HEK293 (cell line): ENCODE measurements around the gene OBSCN.

Experiments used
- CTCF ChIA-PET: fragments of 350-600 bp; formaldehyde crosslinking; extraction: SDS; loops from one replicate; lab custom pipeline; 2021; ENCODE audit warnings: antibody characterized with exemption; lab: Yijun Ruan, JAX
- POLR2A ChIA-PET: fragments of 300-600 bp; formaldehyde crosslinking; extraction: SDS; loops from one replicate; lab custom pipeline; 2020; ENCODE audit warnings: antibody characterized with exemption, inconsistent platforms; lab: Yijun Ruan, JAX
- H3K27ac ChIP-seq: fragments of 200-500 bp; sonication (Bioruptor generic); 2 replicates; pipeline ENCODE4 v1.5.1; 2014; ENCODE audit warnings: low read depth, low read length, control low read depth, inconsistent platforms; ENCODE audit errors: extremely low read depth
- H3K36me3 ChIP-seq, 2 experiments: fragments of 200-500 bp in 1 of 2; sonication (Bioruptor generic) in 1 of 2; 1 replicate in 1 of 2; 2 replicates in 1 of 2; pipeline ENCODE4 v1.5.1; 2014 to 2017; ENCODE audit warnings: inconsistent platforms in 2 of 2, low read length in 2 of 2; ENCODE audit not compliant: control insufficient read depth in 2 of 2, insufficient read depth in 1 of 2
- H3K4me1 ChIP-seq: fragments of 200-500 bp; sonication (Bioruptor generic); 2 replicates; pipeline ENCODE4 v1.5.1; 2014; ENCODE audit warnings: mild to moderate bottlenecking, low read length, inconsistent platforms; ENCODE audit not compliant: control insufficient read depth, insufficient read depth
- H3K4me3 ChIP-seq: 2 replicates; pipeline ENCODE4 v1.5.1; 2011; ENCODE audit warnings: low read depth, mild to moderate bottlenecking, control low read depth, low read length, moderate library complexity
- H3K9me3 ChIP-seq: fragments of 200-500 bp; sonication (Bioruptor generic); 2 replicates; pipeline ENCODE4 v1.5.1; 2014; ENCODE audit warnings: low read depth, low read length, inconsistent platforms; ENCODE audit not compliant: control insufficient read depth, insufficient read depth
- MEIS1 ChIP-seq: sonication (generic); formaldehyde crosslinking; IDR thresholded peaks from 2 replicates; pipeline ENCODE4 v1.8.1; 2022; ENCODE audit warnings: missing genetic modification reagents, mild to moderate bottlenecking, borderline replicate concordance
- PATZ1 ChIP-seq: fragments of 450-650 bp; formaldehyde crosslinking; IDR thresholded peaks from 2 replicates; pipeline ENCODE4 v1.5.1; 2016; ENCODE audit warnings: missing biosample characterization, missing genetic modification characterization
- PRDM2 ChIP-seq: fragments of 450-650 bp; formaldehyde crosslinking; IDR thresholded peaks from 2 replicates; pipeline ENCODE4 v1.5.1; 2016; ENCODE audit warnings: missing biosample characterization, missing genetic modification characterization, borderline replicate concordance
- PRDM4 ChIP-seq: fragments of 450-650 bp; formaldehyde crosslinking; IDR thresholded peaks from 2 replicates; pipeline ENCODE4 v1.5.1; 2017; ENCODE audit warnings: missing biosample characterization, missing genetic modification characterization
- WT1 ChIP-seq: fragments of 450-650 bp; formaldehyde crosslinking; IDR thresholded peaks from 2 replicates; pipeline ENCODE4 v1.5.1; 2016; ENCODE audit warnings: missing biosample characterization, missing genetic modification characterization
- ZBTB1 ChIP-seq: fragments of 450-650 bp; formaldehyde crosslinking; IDR thresholded peaks from 2 replicates; pipeline ENCODE4 v1.5.1; 2016; ENCODE audit warnings: missing biosample characterization, missing genetic modification characterization
- ZBTB17 ChIP-seq: fragments of 450-650 bp; formaldehyde crosslinking; IDR thresholded peaks from 2 replicates; pipeline ENCODE4 v1.5.1; 2016; ENCODE audit warnings: missing biosample characterization, missing genetic modification characterization
- ZIC2 ChIP-seq: fragments of 450-650 bp; formaldehyde crosslinking; IDR thresholded peaks from 2 replicates; pipeline ENCODE4 v1.5.1; 2016; ENCODE audit warnings: missing biosample characterization, missing genetic modification characterization
- ZNF132 ChIP-seq: fragments of 450-650 bp; formaldehyde crosslinking; IDR thresholded peaks from 2 replicates; pipeline ENCODE4 v1.5.1; 2017; ENCODE audit warnings: missing biosample characterization, missing genetic modification characterization, borderline replicate concordance
- ZNF148 ChIP-seq: fragments of 450-650 bp; formaldehyde crosslinking; IDR thresholded peaks from 2 replicates; pipeline ENCODE4 v1.5.0; 2017; ENCODE audit warnings: missing biosample characterization, missing genetic modification characterization, borderline replicate concordance
- ZNF169 ChIP-seq: fragments of 450-650 bp; formaldehyde crosslinking; IDR thresholded peaks from 2 replicates; pipeline ENCODE4 v1.5.1; 2016; ENCODE audit warnings: missing biosample characterization, missing genetic modification characterization
- ZNF292 ChIP-seq: fragments of 450-650 bp; formaldehyde crosslinking; IDR thresholded peaks from 2 replicates; pipeline ENCODE4 v1.5.1; 2016; ENCODE audit warnings: low read depth, missing biosample characterization, missing genetic modification characterization, borderline replicate concordance
- ZNF394 ChIP-seq: fragments of 450-650 bp; formaldehyde crosslinking; IDR thresholded peaks from 2 replicates; pipeline ENCODE4 v1.5.1; 2016; ENCODE audit warnings: missing biosample characterization, missing genetic modification characterization, mild to moderate bottlenecking, moderate library complexity, borderline replicate concordance
- ZNF404 ChIP-seq: fragments of 450-650 bp; formaldehyde crosslinking; IDR thresholded peaks from 2 replicates; pipeline ENCODE4 v1.5.1; 2017; ENCODE audit warnings: missing biosample characterization, missing genetic modification characterization
- ZNF544 ChIP-seq: fragments of 450-650 bp; formaldehyde crosslinking; IDR thresholded peaks from 2 replicates; pipeline ENCODE4 v1.5.0; 2017; ENCODE audit warnings: missing biosample characterization, missing genetic modification characterization
- ZNF76 ChIP-seq: fragments of 450-650 bp; formaldehyde crosslinking; IDR thresholded peaks from 2 replicates; pipeline ENCODE4; 2016; ENCODE audit warnings: low read depth, missing biosample characterization, missing genetic modification characterization, borderline replicate concordance
- ZNF830 ChIP-seq: fragments of 450-650 bp; IDR thresholded peaks from 2 replicates; pipeline ENCODE4 v1.5.0; 2018; ENCODE audit warnings: missing biosample characterization, missing genetic modification characterization, low read depth, mild to moderate bottlenecking, moderate library complexity
- ZSCAN23 ChIP-seq: fragments of 450-650 bp; formaldehyde crosslinking; IDR thresholded peaks from 2 replicates; pipeline ENCODE4 v1.5.1; 2016; ENCODE audit warnings: missing biosample characterization, missing genetic modification characterization

OBSCN gene

GRCh38 chr1:228404107-228404720, 196.4 kb downstream of the OBSCN start:
- Histone ChIP-seq H3K27ac (no peak overlapping the region), H3K4me3 (no peak overlapping the region), H3K9me3 (no peaks in the 10 kb centered on the region), H3K36me3 (peaks cover 0 to 55% of the 10 kb centered on the region in 2 experiments; a peak in 2 of 3 replicates), H3K4me1 (peaks cover 11% of the 10 kb centered on the region)
- TF ChIP-seq PRDM4 (tag by site-specific recombination): no peak
- TF ChIP-seq ZBTB1 (tag by site-specific recombination): no peak
- TF ChIP-seq ZNF292 (tag by site-specific recombination): no peak
- ChIA-PET POLR2A (interaction anchor here (1.2 to 2.4 kb wide), 2 partner anchors 11 to 21 kb away, joined by 3 to 10 read pairs; a partner anchor contains a TSS), CTCF (interaction anchor here (1.2 to 1.9 kb wide), 2 partner anchors 16 to 24 kb away, joined by 3 to 6 read pairs; no protein-coding TSS in a partner anchor)

GRCh38 chr1:228405200-228405978, 197.5 kb downstream of the OBSCN start:
- Histone ChIP-seq H3K4me1 (peaks cover 11% of the 10 kb centered on the region), H3K36me3 (peaks cover 0 to 47% of the 10 kb centered on the region in 2 experiments; a peak in 1 of 3 replicates), H3K4me3 (peak overlapping the region; percentile 59), H3K9me3 (no peaks in the 10 kb centered on the region), H3K27ac (no peak overlapping the region; the same call in 1 of the 2 replicates)
- ChIA-PET POLR2A (interaction anchor here (0.6 to 2.6 kb wide), 11 partner anchors 8 to 252 kb away, joined by 3 to 41 read pairs (median 5); a partner anchor contains a TSS), CTCF (interaction anchor here (0.8 to 1.9 kb wide), 5 partner anchors 17 to 54 kb away, joined by 3 to 6 read pairs (median 4); no protein-coding TSS in a partner anchor)
- TF ChIP-seq ZNF169: no peak
- TF ChIP-seq PRDM2: peak; percentile 38; the same call in 1 of the 2 replicates
- no peak for TF ChIP-seq ZNF544 (tag by site-specific recombination)
- peak; percentile 26; the same call in 1 of the 2 replicates for TF ChIP-seq WT1 (tag by site-specific recombination)
- no peak for TF ChIP-seq ZNF148
- TF ChIP-seq ZBTB17 (tag by site-specific recombination): peak; percentile 32; the same call in 1 of the 2 replicates
- no peak for TF ChIP-seq ZNF394 (tag by site-specific recombination)
- TF ChIP-seq ZNF132 (tag by site-specific recombination): no peak
- TF ChIP-seq PATZ1 (tag by site-specific recombination): peak; percentile 60
- no peak for TF ChIP-seq ZSCAN23 (tag by site-specific recombination)
- TF ChIP-seq ZNF404 (tag by site-specific recombination): no peak
- no peak for TF ChIP-seq MEIS1 (CRISPR knock-in tag)
- 0 out of 2 replicates have a peak, but pooled peaks have one; percentile 22 for TF ChIP-seq ZNF76
- no peak for TF ChIP-seq ZNF830 (tag by site-specific recombination)
- TF ChIP-seq ZIC2 (tag by site-specific recombination): no peak
